ENCODE data around the gene ACHE. TPM values are rescaled to one million over a fixed set of nuclear protein-coding genes. Genes with fewer than 3 reads are reported as not detected.

Gene ACHE
- total RNA-seq, 2 experiments from 2014 or later, result not detected

DNA sequence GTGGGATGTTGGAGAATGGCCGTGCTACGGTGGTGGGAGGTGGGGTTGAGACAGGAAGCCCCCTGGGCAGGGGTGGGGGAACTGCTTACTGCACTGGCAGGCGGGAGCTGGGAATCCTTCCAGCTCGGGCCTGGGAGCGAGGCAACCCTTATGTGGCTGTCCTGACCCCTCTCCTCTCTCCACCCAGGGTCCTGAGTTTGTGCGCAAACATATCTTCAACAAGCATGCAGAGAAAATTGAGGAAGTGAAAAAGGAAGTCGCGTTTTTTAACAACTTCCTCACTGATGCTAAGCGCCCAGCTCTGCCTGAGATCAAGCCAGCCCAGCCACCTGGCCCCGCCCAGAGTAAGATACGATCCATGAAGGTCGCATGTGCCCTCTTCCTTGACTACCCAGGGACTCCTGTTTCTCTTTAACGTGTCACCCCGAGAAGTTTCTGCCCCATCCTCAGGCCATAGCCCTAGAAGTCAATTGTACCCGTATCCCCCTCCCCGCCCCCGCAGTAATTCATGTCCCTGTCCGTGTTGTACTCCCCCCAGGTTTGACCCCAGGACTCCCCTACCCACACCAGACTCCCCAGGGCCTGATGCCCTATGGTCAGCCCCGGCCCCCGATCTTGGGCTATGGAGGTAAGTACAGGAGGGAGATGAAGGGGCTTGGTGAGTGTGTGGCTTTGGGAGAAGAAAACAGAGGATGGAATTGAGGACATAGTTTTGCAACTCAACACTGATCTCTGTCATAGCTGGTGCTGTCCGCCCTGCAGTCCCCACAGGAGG lies 8.0 kb downstream of the ACHE start:
- H3K27ac Mint-ChIP-seq, result peak overlapping the region; percentile 87
- intact Hi-C loops (cut with micrococcal nuclease), result loop anchor here (5.0 kb wide), 2 partner anchors 250 to 275 kb away; partner anchors contain the start of gene MOSPD3

DNA sequence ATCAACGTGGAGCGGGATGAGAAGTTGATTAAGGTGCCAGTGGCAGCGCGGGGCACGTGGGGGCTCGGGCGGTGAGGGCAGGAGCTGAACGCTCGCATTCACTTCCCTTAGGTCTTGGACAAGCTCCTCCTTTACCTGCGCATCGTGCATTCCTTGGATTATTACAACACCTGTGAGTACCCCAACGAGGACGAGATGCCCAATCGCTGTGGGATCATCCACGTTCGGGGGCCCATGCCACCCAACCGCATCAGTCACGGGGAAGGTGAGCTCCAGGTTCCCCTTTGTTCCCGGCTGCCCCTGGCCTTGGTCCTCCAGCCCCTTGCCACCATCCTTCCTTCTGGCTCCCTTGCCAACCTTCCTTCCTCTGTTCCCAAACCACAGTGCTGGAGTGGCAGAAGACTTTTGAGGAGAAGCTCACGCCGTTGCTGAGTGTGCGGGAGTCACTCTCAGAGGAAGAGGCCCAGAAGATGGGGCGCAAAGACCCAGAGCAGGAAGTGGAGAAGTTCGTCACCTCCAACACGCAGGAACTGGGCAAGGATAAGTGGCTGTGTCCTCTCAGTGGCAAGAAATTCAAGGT lies 8.7 kb downstream of the ACHE start:
- CTCF ChIA-PET, result interaction anchor here (0.8 to 2.7 kb wide), 5 partner anchors 9 to 181 kb away, joined by 3 to 11 read pairs (median 3); partner anchors contain the start of genes POP7 and SRRT
- H3K4me1 Mint-ChIP-seq (ENCODE audit: low read depth), result peaks cover 50% of the 10 kb centered on the region
- intact Hi-C loops (cut with micrococcal nuclease), result loop anchor here (5.0 kb wide), 2 partner anchors 250 to 275 kb away; partner anchors contain the start of gene MOSPD3

More for the DNA sequence above, 8.0 kb downstream of the ACHE start:
- Mint-ChIP-seq H3K27me3 (ENCODE audit: low read depth) (peaks cover 11% of the 10 kb centered on the region), H3K4me1 (ENCODE audit: low read depth) (peaks cover 50% of the 10 kb centered on the region), H3K4me3 (peak overlapping the region; percentile 85), H3K36me3 (ENCODE audit: low read depth) (peaks cover 52% of the 10 kb centered on the region), H3K9me3 (no peaks in the 10 kb centered on the region)
- CTCF ChIA-PET, result interaction anchor here (0.8 to 2.7 kb wide), 7 partner anchors 10 to 182 kb away, joined by 3 to 11 read pairs (median 3); partner anchors contain the start of genes POP7, SLC12A9 and SRRT
- peak; percentile 68 for DNase-seq

DNA sequence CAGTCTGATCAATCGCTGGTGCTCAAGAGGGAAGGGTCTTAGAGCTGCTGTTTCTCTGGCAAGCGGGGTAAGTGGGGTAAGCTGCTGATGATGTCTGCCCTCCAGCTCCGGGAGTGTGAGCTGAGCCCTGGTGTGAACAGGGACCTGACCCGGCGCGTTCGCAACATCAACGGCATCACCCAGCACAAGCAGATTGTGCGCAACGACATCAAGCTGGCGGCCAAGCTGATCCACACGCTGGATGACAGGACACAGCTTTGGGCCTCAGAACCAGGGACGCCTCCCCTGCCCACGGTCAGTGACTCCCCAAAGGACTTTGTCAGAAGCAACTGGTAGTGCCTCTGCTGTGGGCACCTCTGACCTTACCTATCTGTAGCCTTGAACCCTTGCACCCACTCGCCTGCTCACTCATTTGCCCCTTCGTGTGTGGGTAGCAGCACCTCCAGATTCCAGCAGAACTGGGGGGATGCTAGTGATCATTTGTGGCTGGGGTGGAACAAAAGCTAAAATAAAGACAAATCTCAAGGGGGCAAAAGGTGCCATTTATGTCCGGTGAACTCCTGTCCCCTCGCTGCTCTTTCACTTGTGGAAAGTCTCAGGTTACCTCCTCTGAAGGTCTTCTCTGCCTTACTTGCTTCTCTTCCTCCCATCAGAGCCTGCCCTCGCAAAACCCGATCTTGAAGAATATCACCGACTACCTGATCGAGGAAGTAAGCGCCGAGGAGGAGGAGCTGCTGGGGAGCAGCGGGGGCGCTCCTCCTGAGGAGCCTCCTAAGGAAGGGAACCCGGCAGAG lies 9.3 kb downstream of the ACHE start:
- DNase-seq, result no peak
- intact Hi-C loops (cut with micrococcal nuclease), result loop anchor here (5.0 kb wide), 2 partner anchors 251 to 274 kb away; partner anchors contain the start of gene MOSPD3
- CTCF ChIA-PET, result interaction anchor here (1.0 to 2.7 kb wide), 3 partner anchors 9 to 180 kb away, joined by 3 to 11 read pairs (median 9); partner anchors contain the start of genes POP7 and SRRT

More for the DNA sequence above, 8.7 kb downstream of the ACHE start:
- Mint-ChIP-seq H3K27ac (peak overlapping the region; percentile 87), H3K4me3 (peak overlapping the region; percentile 85), H3K36me3 (ENCODE audit: low read depth) (peaks cover 58% of the 10 kb centered on the region), H3K27me3 (ENCODE audit: low read depth) (peaks cover 6% of the 10 kb centered on the region), H3K9me3 (no peaks in the 10 kb centered on the region)
- peak; percentile 38 for DNase-seq

DNA sequence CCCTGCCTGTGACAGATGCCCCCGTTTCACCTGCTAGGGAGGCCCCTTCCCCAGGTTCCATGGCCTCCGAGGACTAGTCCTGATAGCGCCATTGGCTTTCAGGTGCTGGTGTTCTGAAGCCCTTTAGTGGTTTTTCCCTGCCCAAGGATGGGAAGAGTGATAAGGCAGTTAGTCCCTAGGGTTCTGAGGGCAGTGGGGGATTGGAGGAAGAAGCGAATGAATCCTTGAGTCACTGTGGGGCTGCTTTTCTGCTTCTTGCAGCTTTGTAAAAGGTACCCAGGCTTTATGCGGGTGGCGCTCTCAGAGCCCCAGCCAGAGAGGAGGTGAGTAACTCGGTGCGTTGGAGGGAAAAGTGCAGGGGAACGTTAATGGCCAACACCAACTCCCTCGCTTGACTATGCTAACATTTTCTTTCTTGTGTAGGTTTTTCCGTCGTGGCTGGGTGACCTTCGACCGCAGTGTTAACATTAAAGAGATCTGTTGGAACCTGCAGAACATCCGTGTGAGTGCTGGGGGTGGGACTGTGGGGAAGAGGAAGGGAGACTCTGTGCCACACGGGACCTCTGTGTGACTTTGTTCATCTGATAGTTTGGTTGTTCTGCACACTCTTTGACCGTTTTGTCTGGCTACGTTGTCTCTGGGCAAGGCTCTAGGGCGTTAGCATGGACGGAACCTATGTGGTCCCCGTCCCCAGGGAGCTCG lies 10.1 kb downstream of the ACHE start:
- Mint-ChIP-seq H3K27me3 (ENCODE audit: low read depth) (no peaks in the 10 kb centered on the region), H3K27ac (no peak overlapping the region), H3K4me1 (ENCODE audit: low read depth) (peaks cover 43% of the 10 kb centered on the region), H3K36me3 (ENCODE audit: low read depth) (peaks cover 69% of the 10 kb centered on the region), H3K9me3 (no peaks in the 10 kb centered on the region), H3K4me3 (no peak overlapping the region)
- intact Hi-C loops (cut with micrococcal nuclease), result loop anchor here (5.0 kb wide), 2 partner anchors 252 to 273 kb away; partner anchors contain the start of gene MOSPD3
- DNase-seq, result no peak
- CTCF ChIA-PET, result interaction anchor here (2.7 kb wide), 1 partner anchor 10 kb away, joined by 11 read pairs; the partner anchor contains the start of gene SRRT

More for the DNA sequence above, 9.3 kb downstream of the ACHE start:
- Mint-ChIP-seq H3K4me3 (peak overlapping the region; percentile 28), H3K27ac (peak overlapping the region; percentile 33), H3K9me3 (no peaks in the 10 kb centered on the region), H3K36me3 (ENCODE audit: low read depth) (peaks cover 63% of the 10 kb centered on the region), H3K4me1 (ENCODE audit: low read depth) (peaks cover 47% of the 10 kb centered on the region), H3K27me3 (ENCODE audit: low read depth) (peaks cover under 1% of the 10 kb centered on the region)

DNA sequence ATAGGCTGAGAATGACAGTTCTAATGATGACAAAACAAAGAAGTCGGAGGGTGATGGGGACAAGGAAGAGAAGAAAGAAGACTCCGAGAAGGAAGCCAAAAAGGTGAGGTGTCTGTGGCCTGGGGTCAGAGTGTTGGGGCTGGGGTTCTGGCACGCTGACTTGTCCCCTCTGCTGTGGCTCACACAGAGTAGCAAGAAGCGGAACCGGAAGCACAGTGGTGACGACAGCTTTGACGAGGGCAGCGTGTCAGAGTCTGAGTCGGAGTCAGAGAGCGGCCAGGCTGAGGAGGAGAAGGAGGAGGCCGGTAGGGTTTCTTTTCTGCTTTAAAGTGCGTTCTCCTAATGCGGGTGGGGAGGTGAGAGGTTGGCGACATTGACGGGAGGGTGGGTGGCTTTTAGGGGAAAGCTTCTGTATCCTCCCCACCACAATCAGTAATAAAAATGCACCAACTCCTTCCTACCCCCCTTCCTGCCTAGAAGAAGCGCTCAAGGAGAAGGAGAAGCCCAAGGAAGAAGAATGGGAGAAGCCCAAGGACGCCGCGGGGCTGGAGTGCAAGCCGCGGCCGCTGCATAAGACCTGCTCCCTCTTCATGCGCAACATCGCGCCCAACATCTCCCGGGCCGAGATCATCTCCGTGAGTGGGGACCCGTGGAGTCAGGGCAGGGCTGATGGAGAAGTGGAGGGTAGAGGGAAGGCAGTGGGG lies 10.8 kb downstream of the ACHE start:
- intact Hi-C loops (cut with micrococcal nuclease), result loop anchor here (5.0 kb wide), 2 partner anchors 252 to 273 kb away; partner anchors contain the start of gene MOSPD3
- Mint-ChIP-seq H3K4me1 (ENCODE audit: low read depth) (peaks cover 42% of the 10 kb centered on the region), H3K4me3 (no peak overlapping the region), H3K36me3 (ENCODE audit: low read depth) (peaks cover 73% of the 10 kb centered on the region), H3K27me3 (ENCODE audit: low read depth) (no peaks in the 10 kb centered on the region), H3K9me3 (no peaks in the 10 kb centered on the region), H3K27ac (peak overlapping the region; percentile 46)
- CTCF ChIA-PET, result no interaction called here
- DNase-seq, result no peak

DNA sequence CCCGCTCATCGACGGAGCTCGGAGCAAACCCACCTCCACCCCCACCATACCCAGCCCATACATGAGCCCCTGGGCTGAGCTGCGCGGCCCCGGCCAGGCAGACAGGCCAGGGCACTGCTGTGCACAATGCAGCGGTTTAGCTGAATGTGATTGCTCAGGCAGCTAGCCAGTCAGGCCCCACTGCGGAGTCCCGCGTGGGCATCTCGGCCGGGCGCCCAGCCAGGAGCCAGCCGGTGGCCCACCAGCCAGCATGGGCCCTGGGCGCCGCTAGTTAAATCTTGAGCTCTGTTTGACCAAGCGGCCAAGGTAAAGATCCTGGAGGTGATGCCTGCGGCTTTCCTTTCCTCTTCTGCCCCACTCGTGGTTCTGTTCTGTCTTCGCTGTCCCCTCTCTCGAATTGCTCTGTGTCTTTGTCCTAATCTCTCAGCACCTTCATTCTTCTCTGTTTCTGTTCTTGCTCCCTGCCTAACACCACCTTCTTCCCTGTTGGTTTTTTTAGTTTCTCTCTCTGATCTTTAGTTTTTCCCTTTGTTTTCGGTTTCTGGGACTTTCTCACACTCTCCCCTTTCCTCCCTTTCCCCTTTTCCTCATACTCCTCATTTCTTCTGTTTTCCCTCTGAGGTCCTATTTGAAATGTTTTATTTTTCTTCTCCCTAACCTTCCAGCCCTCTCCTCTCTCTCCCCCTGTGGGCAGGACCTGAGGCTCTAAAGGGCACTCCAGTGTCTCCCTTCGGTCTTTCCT lies 12.7 kb downstream of the ACHE start:
- DNase-seq, result no peak
- CTCF ChIA-PET, result no interaction called here
- Mint-ChIP-seq H3K4me1 (ENCODE audit: low read depth) (peaks cover 53% of the 10 kb centered on the region), H3K36me3 (ENCODE audit: low read depth) (peaks cover 82% of the 10 kb centered on the region), H3K9me3 (no peaks in the 10 kb centered on the region), H3K4me3 (no peak overlapping the region), H3K27ac (peak overlapping the region; percentile 68), H3K27me3 (ENCODE audit: low read depth) (no peaks in the 10 kb centered on the region)
- intact Hi-C loops (cut with micrococcal nuclease), result no loop called here

DNA sequence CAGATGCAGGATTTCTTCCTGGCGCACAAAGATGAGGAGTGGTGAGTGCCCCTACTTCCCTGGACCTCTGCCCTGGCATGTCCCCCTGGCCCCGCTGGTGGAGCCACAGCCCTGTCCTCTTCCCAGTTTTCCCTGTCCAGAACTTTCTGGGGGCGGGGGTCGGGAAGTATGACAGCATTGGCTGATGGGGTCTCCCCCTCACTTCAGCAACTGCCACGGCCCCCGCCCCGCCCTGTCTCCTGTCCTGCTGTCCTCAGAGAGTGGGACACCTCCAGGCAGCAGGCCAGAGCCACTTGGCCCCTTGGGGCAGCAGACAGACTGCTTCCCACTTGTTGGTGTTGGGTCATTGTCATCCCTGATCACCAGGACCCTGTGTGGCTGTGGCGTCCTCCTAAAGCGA lies 13.5 kb downstream of the ACHE start:
- CTCF ChIA-PET, result no interaction called here
- Mint-ChIP-seq H3K27ac (peak overlapping the region; percentile 56), H3K4me3 (no peak overlapping the region), H3K4me1 (ENCODE audit: low read depth) (peaks cover 51% of the 10 kb centered on the region), H3K9me3 (no peaks in the 10 kb centered on the region), H3K27me3 (ENCODE audit: low read depth) (no peaks in the 10 kb centered on the region), H3K36me3 (ENCODE audit: low read depth) (peaks cover 79% of the 10 kb centered on the region)
- intact Hi-C loops (cut with micrococcal nuclease), result no loop called here
- DNase-seq, result no peak

DNA sequence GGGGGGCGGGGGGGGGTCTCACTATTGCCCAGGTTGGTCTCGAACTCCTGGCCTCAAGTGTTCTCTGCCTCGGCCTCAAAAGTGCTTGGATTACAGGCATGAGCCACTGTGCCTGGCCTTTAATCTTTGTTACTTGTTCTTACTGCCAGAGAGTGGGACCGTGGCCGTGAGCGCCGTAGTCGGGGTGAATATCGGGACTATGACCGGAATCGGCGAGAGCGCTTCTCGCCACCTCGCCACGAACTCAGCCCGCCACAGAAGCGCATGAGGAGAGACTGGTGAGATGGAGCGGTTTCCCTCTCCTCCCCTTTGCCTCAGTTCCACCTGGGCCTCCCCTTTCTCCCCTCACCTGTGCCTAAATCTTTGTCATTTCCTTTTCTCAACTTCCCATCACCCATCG lies 14.6 kb downstream of the ACHE start:
- CTCF ChIA-PET, result no interaction called here

DNA sequence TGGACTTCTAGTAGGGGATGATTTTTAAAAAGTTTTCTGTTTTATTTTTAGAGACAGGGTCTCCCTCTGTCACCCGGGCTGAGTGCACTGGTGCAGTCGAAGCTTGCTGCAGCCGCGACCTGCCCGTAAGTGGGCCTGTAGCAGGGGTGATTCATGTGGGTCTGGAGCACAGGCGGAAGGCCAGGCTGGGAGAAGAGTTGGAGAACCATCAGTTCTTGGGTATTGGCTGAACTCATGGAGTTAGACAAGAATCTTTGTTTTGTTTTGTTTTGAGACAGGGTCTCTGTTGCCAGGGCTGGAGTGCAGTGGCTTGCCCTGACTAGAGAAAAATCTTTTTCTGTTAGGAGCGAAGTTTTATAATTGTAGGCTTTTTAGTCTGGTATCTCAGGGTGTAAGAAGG lies 15.0 kb downstream of the ACHE start:
- Mint-ChIP-seq H3K27ac (peak overlapping the region; percentile 24), H3K4me1 (ENCODE audit: low read depth) (peaks cover 50% of the 10 kb centered on the region), H3K27me3 (ENCODE audit: low read depth) (no peaks in the 10 kb centered on the region), H3K36me3 (ENCODE audit: low read depth) (peaks cover 75% of the 10 kb centered on the region), H3K9me3 (no peaks in the 10 kb centered on the region), H3K4me3 (no peak overlapping the region)
- intact Hi-C loops (cut with micrococcal nuclease), result no loop called here
- no peak for DNase-seq
- CTCF ChIA-PET, result no interaction called here

More for the DNA sequence above, 14.6 kb downstream of the ACHE start:
- no peaks in the 10 kb centered on the region for H3K27me3 Mint-ChIP-seq (ENCODE audit: low read depth)
- no peaks in the 10 kb centered on the region for H3K9me3 Mint-ChIP-seq
- H3K27ac Mint-ChIP-seq, result peak overlapping the region; percentile 3
- peaks cover 77% of the 10 kb centered on the region for H3K36me3 Mint-ChIP-seq (ENCODE audit: low read depth)
- intact Hi-C loops (cut with micrococcal nuclease), result no loop called here
- H3K4me3 Mint-ChIP-seq, result no peak overlapping the region
- peaks cover 51% of the 10 kb centered on the region for H3K4me1 Mint-ChIP-seq (ENCODE audit: low read depth)
- DNase-seq, result no peak

DNA sequence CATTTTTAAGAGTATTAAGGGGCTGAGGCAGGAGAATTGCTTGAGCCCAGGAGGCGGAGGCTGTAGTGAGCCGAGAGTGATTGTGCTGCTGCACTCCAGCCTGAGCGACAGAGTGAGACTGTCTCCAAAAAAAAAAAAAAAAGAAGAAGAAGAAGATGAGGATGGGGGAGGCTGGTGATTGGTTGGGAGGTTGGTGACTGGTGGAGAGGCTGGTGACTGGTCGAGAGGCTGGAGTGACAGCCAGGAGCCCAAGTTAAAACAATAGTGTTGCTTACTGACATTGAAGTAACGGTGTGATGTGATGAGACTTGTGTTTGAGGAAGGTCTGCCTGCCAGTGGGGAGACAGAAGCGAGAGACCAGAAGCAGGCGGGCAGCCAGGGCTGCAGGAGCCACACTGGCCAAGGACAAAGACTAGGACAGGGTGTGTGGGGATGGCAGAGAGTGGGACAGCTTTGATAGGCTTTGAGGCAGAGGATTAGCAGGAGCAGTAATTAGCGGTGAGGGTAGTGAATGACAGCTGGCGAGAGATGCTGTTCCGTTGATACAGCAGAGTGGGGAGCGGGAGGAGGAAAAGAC lies 15.9 kb downstream of the ACHE start:
- Mint-ChIP-seq H3K4me1 (ENCODE audit: low read depth) (peaks cover 50% of the 10 kb centered on the region), H3K27ac (no peak overlapping the region), H3K4me3 (no peak overlapping the region), H3K9me3 (no peaks in the 10 kb centered on the region), H3K36me3 (ENCODE audit: low read depth) (peaks cover 74% of the 10 kb centered on the region), H3K27me3 (ENCODE audit: low read depth) (no peaks in the 10 kb centered on the region)
- DNase-seq, result no peak
- CTCF ChIA-PET, result no interaction called here
- intact Hi-C loops (cut with micrococcal nuclease), result no loop called here
